BLaER1 (cell line): ENCODE results near the gene SPATA31E1.

Source experiments
- H3K27ac ChIP-seq: shearing (Covaris generic); formaldehyde crosslinking; 2 replicates; pipeline ENCODE4 v1.8.1; 2022
- H3K27me3 ChIP-seq: shearing (Covaris generic); formaldehyde crosslinking; 2 replicates; pipeline ENCODE4 v1.8.1; 2022
- H3K36me3 ChIP-seq: shearing (Covaris generic); formaldehyde crosslinking; 2 replicates; pipeline ENCODE4 v1.8.1; 2022
- H3K4me1 ChIP-seq: shearing (Covaris generic); formaldehyde crosslinking; 2 replicates; pipeline ENCODE4 v1.8.1; 2022
- H3K4me2 ChIP-seq: shearing (Covaris generic); formaldehyde crosslinking; 2 replicates; pipeline ENCODE4 v1.8.1; 2022
- H3K4me3 ChIP-seq: shearing (Covaris generic); formaldehyde crosslinking; 2 replicates; pipeline ENCODE4 v1.8.1; 2022
- H3K9ac ChIP-seq: shearing (Covaris generic); formaldehyde crosslinking; 2 replicates; pipeline ENCODE4 v1.8.1; 2022
- H3K9me3 ChIP-seq: shearing (Covaris generic); formaldehyde crosslinking; 2 replicates; pipeline ENCODE4 v1.8.1; 2022
- H4K20me1 ChIP-seq: shearing (Covaris generic); formaldehyde crosslinking; 2 replicates; pipeline ENCODE4 v1.8.1; 2022
- Cebpa-rat ChIP-seq: shearing (Covaris generic); IDR thresholded peaks from 2 replicates; pipeline ENCODE4 v1.8.1; 2022

Gene SPATA31E1

GRCh38 chr9:87863882-87864465 is 18.7 kb upstream of the SPATA31E1 start:
- Histone ChIP-seq H3K4me1 (peaks cover 1% of the 10 kb centered on the region), H3K4me3 (no peak overlapping the region), H4K20me1 (no peaks in the 10 kb centered on the region), H3K9me3 (peaks cover 17% of the 10 kb centered on the region), H3K4me2 (no peak overlapping the region), H3K27me3 (no peaks in the 10 kb centered on the region), H3K27ac (no peak overlapping the region), H3K9ac (no peak overlapping the region), H3K36me3 (no peaks in the 10 kb centered on the region)
- no peak for TF ChIP-seq Cebpa-rat

- Histone ChIP-seq H3K27ac (no peak overlapping the region), H3K4me2 (no peak overlapping the region)
Measured at GRCh38 chr9:87864915-87865314, 17.8 kb upstream of the SPATA31E1 start.

GRCh38 chr9:87865626-87866025 is 17.1 kb upstream of the SPATA31E1 start:
- no peak for TF ChIP-seq Cebpa-rat
- H3K4me2 ChIP-seq, result no peak overlapping the region
- no peaks in the 10 kb centered on the region for H3K27me3 ChIP-seq

More at GRCh38 chr9:87864915-87865314, 17.8 kb upstream of the SPATA31E1 start:
- Histone ChIP-seq H3K4me1 (peaks cover 6% of the 10 kb centered on the region), H3K9ac (no peak overlapping the region), H3K27me3 (no peaks in the 10 kb centered on the region), H3K36me3 (no peaks in the 10 kb centered on the region), H3K4me3 (no peak overlapping the region), H3K9me3 (0 out of 2 replicates have a peak, but pooled peaks cover 7% of the 10 kb centered on the region), H4K20me1 (no peaks in the 10 kb centered on the region)
- TF ChIP-seq Cebpa-rat, result no peak

GRCh38 chr9:87867391-87867790 is 15.3 kb upstream of the SPATA31E1 start:
- H3K4me3 ChIP-seq, result no peak overlapping the region
- no peak overlapping the region for H3K4me2 ChIP-seq
- H4K20me1 ChIP-seq, result no peaks in the 10 kb centered on the region
- no peak overlapping the region for H3K9ac ChIP-seq
- H3K9me3 ChIP-seq, result no peaks in the 10 kb centered on the region
- no peak overlapping the region for H3K27ac ChIP-seq
- TF ChIP-seq Cebpa-rat, result no peak
- H3K27me3 ChIP-seq, result no peaks in the 10 kb centered on the region
- H3K36me3 ChIP-seq, result no peaks in the 10 kb centered on the region
- H3K4me1 ChIP-seq, result peaks cover 6% of the 10 kb centered on the region

More at GRCh38 chr9:87865626-87866025, 17.1 kb upstream of the SPATA31E1 start:
- H4K20me1 ChIP-seq, result no peaks in the 10 kb centered on the region
- H3K36me3 ChIP-seq, result no peaks in the 10 kb centered on the region
- H3K4me3 ChIP-seq, result no peak overlapping the region
- 0 out of 2 replicates have a peak, but pooled peaks cover 7% of the 10 kb centered on the region for H3K9me3 ChIP-seq
- peaks cover 6% of the 10 kb centered on the region for H3K4me1 ChIP-seq
- no peak overlapping the region for H3K27ac ChIP-seq
- no peak overlapping the region for H3K9ac ChIP-seq

GRCh38 chr9:87868175-87868574 is 14.5 kb upstream of the SPATA31E1 start:
- Histone ChIP-seq H3K27me3 (no peaks in the 10 kb centered on the region), H3K36me3 (no peaks in the 10 kb centered on the region), H3K27ac (no peak overlapping the region), H3K4me2 (no peak overlapping the region), H3K9ac (no peak overlapping the region), H4K20me1 (no peaks in the 10 kb centered on the region), H3K4me1 (peaks cover 6% of the 10 kb centered on the region), H3K4me3 (no peak overlapping the region), H3K9me3 (no peaks in the 10 kb centered on the region)
- TF ChIP-seq Cebpa-rat, result no peak

GRCh38 chr9:87868635-87869034 is 14.0 kb upstream of the SPATA31E1 start:
- Histone ChIP-seq H3K9me3 (no peaks in the 10 kb centered on the region), H3K4me2 (no peak overlapping the region), H3K36me3 (no peaks in the 10 kb centered on the region), H3K4me3 (no peak overlapping the region), H3K27ac (no peak overlapping the region), H3K27me3 (no peaks in the 10 kb centered on the region), H3K4me1 (peaks cover 6% of the 10 kb centered on the region), H3K9ac (no peak overlapping the region), H4K20me1 (no peaks in the 10 kb centered on the region)
- no peak for TF ChIP-seq Cebpa-rat

- Histone ChIP-seq H3K4me1 (peaks cover 6% of the 10 kb centered on the region), H3K4me2 (peak overlapping the region; percentile 36; the same call in 1 of the 2 replicates), H4K20me1 (no peaks in the 10 kb centered on the region), H3K9ac (no peak overlapping the region), H3K4me3 (no peak overlapping the region), H3K27ac (no peak overlapping the region), H3K36me3 (no peaks in the 10 kb centered on the region), H3K9me3 (no peaks in the 10 kb centered on the region), H3K27me3 (no peaks in the 10 kb centered on the region)
- no peak for TF ChIP-seq Cebpa-rat
Measured at GRCh38 chr9:87869082-87869481, 13.6 kb upstream of the SPATA31E1 start.

GRCh38 chr9:87871425-87872078 is 11.1 kb upstream of the SPATA31E1 start:
- H3K4me3 ChIP-seq, result no peak overlapping the region
- no peak for TF ChIP-seq Cebpa-rat
- no peak overlapping the region for H3K9ac ChIP-seq
- H3K27me3 ChIP-seq, result no peaks in the 10 kb centered on the region
- H3K36me3 ChIP-seq, result no peaks in the 10 kb centered on the region
- no peaks in the 10 kb centered on the region for H4K20me1 ChIP-seq
- no peak overlapping the region for H3K4me2 ChIP-seq
- no peaks in the 10 kb centered on the region for H3K9me3 ChIP-seq
- H3K4me1 ChIP-seq, result peaks cover 6% of the 10 kb centered on the region
- no peak overlapping the region for H3K27ac ChIP-seq

- Histone ChIP-seq H3K4me2 (no peak overlapping the region), H3K27me3 (no peaks in the 10 kb centered on the region), H3K9ac (no peak overlapping the region), H3K4me3 (no peak overlapping the region), H3K9me3 (no peaks in the 10 kb centered on the region), H3K4me1 (peaks cover 6% of the 10 kb centered on the region), H3K36me3 (no peaks in the 10 kb centered on the region), H4K20me1 (no peaks in the 10 kb centered on the region), H3K27ac (no peak overlapping the region)
- TF ChIP-seq Cebpa-rat, result no peak
Measured at GRCh38 chr9:87872079-87872624, 10.5 kb upstream of the SPATA31E1 start.

GRCh38 chr9:87873607-87874303 is 8.9 kb upstream of the SPATA31E1 start:
- TF ChIP-seq Cebpa-rat, result no peak

More at GRCh38 chr9:87873607-87874303, 8.9 kb upstream of the SPATA31E1 start:
- no peaks in the 10 kb centered on the region for H3K27me3 ChIP-seq
- peaks cover 6% of the 10 kb centered on the region for H3K4me1 ChIP-seq
- H3K9me3 ChIP-seq, result no peaks in the 10 kb centered on the region
- H3K4me3 ChIP-seq, result no peak overlapping the region
- H4K20me1 ChIP-seq, result no peaks in the 10 kb centered on the region
- H3K9ac ChIP-seq, result no peak overlapping the region
- no peak overlapping the region for H3K27ac ChIP-seq
- no peaks in the 10 kb centered on the region for H3K36me3 ChIP-seq
- no peak overlapping the region for H3K4me2 ChIP-seq
